Ishikawa (cell line): ENCODE results near the gene DAW1.

Experiments
- CEBPB ChIP-seq: IDR thresholded peaks from 2 replicates; pipeline ENCODE4 v1.6.1; 2012
- CREB1 ChIP-seq: IDR thresholded peaks from 2 replicates; pipeline ENCODE4 v1.6.1; 2012; ENCODE audit warnings: low read depth
- EP300 ChIP-seq: IDR thresholded peaks from 2 replicates; pipeline ENCODE4 v1.6.1; 2012; ENCODE audit warnings: borderline replicate concordance
- MAX ChIP-seq: IDR thresholded peaks from 2 replicates; pipeline ENCODE4 v1.6.1; 2012
- NFIC ChIP-seq: IDR thresholded peaks from 2 replicates; pipeline ENCODE4 v1.6.1; 2012
- REST ChIP-seq: IDR thresholded peaks from 2 replicates; pipeline ENCODE4 v1.6.1; 2012; ENCODE audit warnings: low read depth, mild to moderate bottlenecking
- TAF1 ChIP-seq: IDR thresholded peaks from 2 replicates; pipeline ENCODE4 v1.6.1; 2012; ENCODE audit warnings: low read depth, mild to moderate bottlenecking
- TCF12 ChIP-seq: IDR thresholded peaks from 2 replicates; pipeline ENCODE4 v1.6.1; 2012; ENCODE audit warnings: low read depth

- TF ChIP-seq CEBPB (no peak), TAF1 (no peak), TCF12 (no peak), EP300 (no peak), MAX (no peak), REST (no peak), NFIC (no peak), CREB1 (no peak)
These were observed 70.6 kb downstream of the DAW1 start for GRCh38 chr2:227942021-227942420.
